HG02973 (cell line): Measurements from ENCODE around the gene FGFR2.

Experiments used
- ATAC-seq: cut with Tn5 transposase; IDR thresholded peaks from one replicate; pipeline ENCODE4 v1.9.1; 2021; ENCODE audit warnings: moderate library complexity; ENCODE audit not compliant: unreplicated experiment

Gene FGFR2

GRCh38 chr10:121592155-121592890 is 5.9 kb downstream of the FGFR2 start:
- ATAC-seq = no peak

GRCh38 chr10:121591186-121591585 is 7.1 kb downstream of the FGFR2 start:
- ATAC-seq = no peak

- ATAC-seq = no peak
These were observed 7.5 kb downstream of the FGFR2 start for GRCh38 chr10:121590772-121591171.

- no peak for ATAC-seq
These were observed 8.7 kb downstream of the FGFR2 start for GRCh38 chr10:121589553-121589952.

- no peak for ATAC-seq
These were observed 14.4 kb downstream of the FGFR2 start for GRCh38 chr10:121583857-121584256.

DNA sequence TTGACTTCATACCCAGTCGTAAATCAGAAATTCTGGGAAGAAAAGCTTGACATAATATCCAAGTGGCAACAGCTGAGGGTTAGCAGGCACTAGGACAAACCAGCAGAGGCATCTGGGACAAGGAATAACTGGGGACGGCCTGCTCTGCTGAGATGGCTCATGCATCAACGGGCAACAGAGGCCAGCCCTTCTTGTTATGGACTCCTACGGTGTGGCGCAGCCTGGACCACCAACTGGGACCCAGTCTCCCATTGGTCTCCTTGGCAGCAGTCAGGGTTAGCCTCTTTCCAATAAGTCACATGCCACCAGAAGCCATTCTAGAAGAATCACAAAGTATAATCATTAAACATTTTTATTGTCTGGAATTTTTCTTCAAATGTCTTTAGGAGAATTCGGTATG is 15.0 kb downstream of the FGFR2 start:
- ATAC-seq = no peak

DNA sequence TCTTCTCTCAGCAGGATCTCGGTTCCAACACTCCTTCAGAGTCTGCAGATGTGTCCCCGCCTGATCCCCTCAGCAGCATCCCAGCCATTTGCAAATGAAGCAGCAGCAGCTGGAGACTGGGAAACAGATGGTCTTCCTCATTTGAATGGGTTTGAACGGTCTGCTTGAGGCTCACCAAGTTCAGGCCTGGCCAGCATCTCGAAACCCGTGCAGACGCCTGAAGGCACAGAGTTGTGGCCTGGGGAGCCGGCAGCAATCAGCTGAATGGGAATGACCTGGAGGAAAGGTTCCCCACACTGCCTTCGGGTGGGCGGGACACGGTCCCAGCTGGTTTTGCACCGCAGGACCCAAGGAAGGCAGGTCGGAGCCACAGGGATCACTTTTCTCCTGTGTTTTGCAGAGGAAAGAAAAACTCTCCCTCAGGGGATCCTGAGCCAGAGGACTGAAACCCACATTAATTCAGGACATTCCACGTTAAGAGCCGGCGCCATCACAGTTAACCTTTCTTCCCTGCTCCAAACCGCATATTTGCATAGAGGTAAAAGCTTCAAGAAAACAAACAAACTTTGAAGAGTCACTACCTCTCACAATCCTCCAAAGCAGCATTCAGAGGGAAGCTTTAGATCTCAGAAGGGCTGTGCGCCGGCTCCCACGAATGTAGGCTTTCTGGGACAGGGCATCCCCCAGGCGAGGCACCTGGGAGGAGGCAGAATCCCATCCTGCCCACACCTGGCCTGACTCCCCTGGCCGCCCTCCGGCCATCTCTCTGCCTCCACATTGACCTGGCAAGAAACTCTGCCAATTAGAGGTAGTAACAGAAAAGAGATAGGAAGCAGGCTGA is 17.7 kb downstream of the FGFR2 start:
- ATAC-seq = no peak

GRCh38 chr10:121579656-121580055 is 18.6 kb downstream of the FGFR2 start:
- ATAC-seq = no peak

- ATAC-seq = no peak
These were observed 19.3 kb downstream of the FGFR2 start for GRCh38 chr10:121578965-121579364.

GRCh38 chr10:121578298-121578697 is 19.9 kb downstream of the FGFR2 start:
- ATAC-seq = no peak

- ATAC-seq = no peak
These were observed 20.7 kb downstream of the FGFR2 start for GRCh38 chr10:121577568-121577967.

DNA sequence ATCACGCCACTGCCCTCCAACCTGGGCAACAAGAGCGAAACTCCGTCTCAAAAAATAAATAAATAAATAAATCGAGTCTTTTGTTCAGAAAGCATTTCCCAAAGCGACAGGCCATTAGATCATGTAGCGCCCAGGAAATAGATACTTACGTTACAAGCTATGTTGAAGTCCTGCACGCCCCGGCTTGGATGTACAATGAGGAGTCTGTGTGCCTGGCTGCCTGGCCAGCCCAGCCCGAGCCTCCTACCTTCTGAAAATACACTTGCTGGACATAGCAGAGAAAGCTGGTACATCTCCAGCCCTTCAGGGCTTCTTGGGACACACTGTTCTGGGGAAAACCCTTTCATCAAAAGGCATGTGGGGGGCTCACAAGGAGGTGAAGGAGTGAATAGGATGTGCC is 22.1 kb downstream of the FGFR2 start:
- ATAC-seq = no peak

GRCh38 chr10:121574519-121575166 is 23.6 kb downstream of the FGFR2 start:
- ATAC-seq = no peak

DNA sequence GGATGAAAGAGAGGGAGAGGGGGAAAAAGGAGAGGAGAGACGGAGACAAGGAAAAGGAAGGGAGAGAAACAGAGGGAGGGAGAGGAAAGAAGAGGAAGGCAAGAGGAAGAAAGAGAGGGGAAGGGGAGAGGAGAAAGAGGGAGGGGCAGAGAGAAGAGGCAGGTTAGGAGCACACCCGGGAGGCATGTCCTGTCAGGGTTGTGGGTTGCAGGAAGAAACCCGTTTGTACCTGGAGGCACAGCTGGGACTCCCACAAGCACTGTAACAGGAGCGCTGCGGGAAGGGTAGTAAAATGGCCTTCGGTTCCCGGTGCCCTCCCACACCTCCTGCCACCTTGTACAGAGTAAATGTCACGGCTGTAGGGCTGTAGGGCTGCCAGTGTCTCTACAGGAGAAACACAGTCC is 24.7 kb downstream of the FGFR2 start:
- no peak for ATAC-seq

DNA sequence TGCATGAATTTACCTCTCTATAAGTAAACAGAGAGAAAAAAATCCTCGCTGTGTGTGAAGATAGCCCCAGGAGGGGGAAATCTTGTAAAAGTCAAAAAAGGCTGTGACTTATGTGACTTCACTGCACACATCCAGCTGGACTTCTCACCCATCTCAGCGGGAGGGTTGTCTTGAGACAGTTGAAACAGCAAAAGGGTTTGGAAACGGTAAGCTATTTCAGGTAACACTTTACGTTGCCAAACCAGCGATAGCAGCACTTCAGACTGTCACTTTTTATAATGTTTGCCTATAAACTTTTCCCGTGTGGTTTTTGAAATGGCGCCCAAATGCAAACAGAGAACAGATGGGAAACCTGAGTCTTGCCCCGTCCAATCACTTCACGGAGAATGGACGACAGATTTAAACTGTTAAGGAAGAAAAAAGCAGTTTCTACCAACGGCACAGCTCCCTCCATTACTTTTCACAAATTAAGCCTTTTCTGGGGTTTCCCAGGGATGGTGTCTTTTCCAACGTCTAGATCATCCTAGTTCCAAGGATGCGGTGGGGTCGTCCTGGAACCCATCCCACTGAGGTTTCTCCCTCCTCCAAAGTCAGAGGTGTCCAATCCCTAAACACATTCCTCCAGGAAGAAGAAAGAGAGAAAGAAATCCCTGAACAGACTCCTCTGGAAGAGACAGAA is 25.2 kb downstream of the FGFR2 start:
- ATAC-seq = no peak

DNA sequence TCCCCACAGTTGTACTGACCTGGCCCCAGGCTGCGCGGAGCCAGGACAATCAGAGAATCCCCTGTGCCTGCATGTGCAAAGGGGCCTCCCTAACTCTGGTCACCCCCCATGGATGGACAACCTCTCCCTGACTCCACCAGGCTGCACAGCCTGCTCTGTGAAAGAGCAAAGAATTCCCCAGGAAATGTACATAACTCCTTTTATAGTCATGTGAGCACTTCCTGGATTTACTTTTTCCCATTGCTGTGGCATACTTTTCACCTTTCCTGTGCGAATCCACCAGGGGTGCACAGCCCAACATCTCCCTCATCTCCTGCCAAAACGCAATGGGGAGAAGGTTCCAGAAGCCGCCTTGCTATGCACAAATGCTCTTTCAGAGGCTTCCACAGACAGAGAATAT is 27.9 kb downstream of the FGFR2 start:
- ATAC-seq = no peak

DNA sequence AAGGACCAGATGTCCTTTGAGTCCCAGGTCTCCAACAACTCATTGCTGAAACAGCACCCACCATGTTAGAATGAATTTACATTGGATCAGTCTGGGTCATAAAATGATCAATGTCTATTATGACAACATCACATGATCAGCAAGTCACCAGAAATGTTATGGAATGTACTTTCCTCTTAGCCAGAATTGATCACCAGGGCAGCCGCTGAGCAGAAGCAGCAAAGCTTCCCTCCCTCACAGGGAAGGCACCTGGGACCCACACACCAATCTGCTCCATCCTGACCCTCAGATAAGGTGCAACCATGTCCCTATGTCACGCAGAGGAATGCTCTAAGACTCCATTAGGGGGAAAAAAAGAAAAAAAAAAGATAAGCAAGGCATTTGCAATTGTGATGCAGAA is 30.0 kb downstream of the FGFR2 start:
- ATAC-seq = no peak

DNA sequence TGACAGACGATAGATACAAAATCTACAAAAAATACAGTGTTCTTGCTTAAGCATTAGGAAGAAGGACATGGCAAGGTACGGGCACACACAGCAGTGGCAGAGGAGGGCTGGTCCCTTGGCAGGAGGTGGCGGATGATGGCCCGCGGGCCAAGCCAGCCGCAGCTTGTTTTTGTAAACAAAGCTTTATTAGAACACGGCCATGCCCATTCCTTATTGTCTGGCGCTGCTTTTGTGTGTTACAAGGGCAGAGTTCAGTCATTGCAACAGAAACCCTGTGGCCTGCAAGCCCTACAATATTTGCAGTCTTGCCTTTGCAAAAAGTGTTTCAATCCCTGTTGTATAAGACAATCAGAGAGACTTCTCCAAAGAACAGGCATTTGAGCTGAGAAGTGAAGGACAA is 30.7 kb downstream of the FGFR2 start:
- ATAC-seq = no peak

GRCh38 chr10:121566755-121567154 is 31.5 kb downstream of the FGFR2 start:
- no peak for ATAC-seq

GRCh38 chr10:121559326-121560026 is 38.8 kb downstream of the FGFR2 start:
- no peak for ATAC-seq

DNA sequence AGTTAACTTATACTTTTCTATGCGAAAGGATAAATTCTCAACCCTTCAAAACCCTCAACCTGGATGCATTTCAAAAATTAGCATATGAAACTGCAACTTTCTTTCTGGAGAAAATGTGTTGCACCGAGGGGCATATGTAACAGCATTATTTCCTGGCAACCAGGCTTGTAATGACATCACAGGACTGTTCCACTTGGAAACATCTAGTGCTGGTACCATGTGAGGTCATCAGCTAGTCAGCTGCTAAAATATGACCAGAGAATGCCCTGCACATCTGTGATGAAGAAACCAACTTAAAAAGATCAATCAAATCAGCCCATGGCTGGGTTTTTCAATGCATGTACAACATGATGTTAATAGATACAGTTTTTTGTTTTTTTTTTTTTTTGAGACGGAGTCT is 40.0 kb downstream of the FGFR2 start:
- no peak for ATAC-seq
